H1 (cell line): Measurements from ENCODE around the gene CKAP5. TPM values are rescaled to one million over a fixed set of nuclear protein-coding genes. Genes with fewer than 3 reads are reported as not detected.

Experiments used
- CTCF ChIA-PET: fragments of 300-600 bp; sonication (Branson Sonifier 250); formaldehyde crosslinking; loops from one replicate; lab custom pipeline; 2021; ENCODE audit not compliant: partially characterized antibody; lab: Charles Lee
- POLR2A ChIA-PET: fragments of 300-600 bp; sonication (Branson Sonifier 250); formaldehyde crosslinking; loops from one replicate; lab custom pipeline; 2021; ENCODE audit warnings: inconsistent platforms; ENCODE audit not compliant: partially characterized antibody; lab: Charles Lee
- DNase-seq, 2 experiments: peaks; one replicate each; pipeline versions ENCODE4 v3.0.0 to v3.0.0-alpha.2; 2010 to 2022; ENCODE audit warnings: low spot score in 2 of 2, low read depth in 1 of 2, mixed read lengths in 1 of 2
- FAIRE-seq: peaks from 2 replicates; lab custom pipeline; 2011; peaks lifted over from hg19 to GRCh38; lab: Jason Lieb, UNC
- H2AFZ ChIP-seq: 2 replicates; pipeline ENCODE4 v1.8.1; 2012; ENCODE audit warnings: low read length, inconsistent platforms
- H2AK5ac ChIP-seq: 2 replicates; pipeline ENCODE4 v1.6.1; 2013; ENCODE audit warnings: low read depth, low read length
- H2BK120ac ChIP-seq: replicated peaks from 2 replicates; pipeline ENCODE3; 2013; ENCODE audit warnings: low read depth, low read length, inconsistent platforms
- H2BK12ac ChIP-seq: 2 replicates; pipeline ENCODE4 v1.6.1; 2013; ENCODE audit warnings: low read depth, low read length
- H2BK15ac ChIP-seq: 2 replicates; pipeline ENCODE4 v1.6.1; 2013; ENCODE audit warnings: low read length
- H2BK20ac ChIP-seq: 2 replicates; pipeline ENCODE4 v1.6.1; 2013; ENCODE audit warnings: low read length
- H2BK5ac ChIP-seq: 2 replicates; pipeline ENCODE4 v1.6.1; 2013; ENCODE audit warnings: low read depth, low read length
- H3K14ac ChIP-seq: 2 replicates; pipeline ENCODE4 v1.6.1; 2013; ENCODE audit warnings: inconsistent platforms; ENCODE audit not compliant: insufficient read length
- H3K18ac ChIP-seq: 2 replicates; pipeline ENCODE4 v1.6.1; 2013; ENCODE audit warnings: low read length; ENCODE audit errors: extremely low read depth
- H3K23ac ChIP-seq: 2 replicates; pipeline ENCODE4 v1.6.1; 2013; ENCODE audit warnings: inconsistent platforms; ENCODE audit not compliant: insufficient read length
- H3K23me2 ChIP-seq: 2 replicates; pipeline ENCODE4 v1.6.1; 2013; ENCODE audit warnings: low read depth, low read length
- H3K27ac ChIP-seq: 2 replicates; pipeline ENCODE4 v1.6.1; 2011; ENCODE audit warnings: low read depth, low read length, inconsistent platforms
- H3K27me3 ChIP-seq, 4 experiments: replicated peaks in 1 of 4; 1 replicate in 1 of 4; 2 replicates in 3 of 4; pipeline versions ENCODE4 v1.6.1 to v1.8.1; 2011 to 2013; ENCODE audit warnings: low read length in 3 of 4, mild to moderate bottlenecking in 3 of 4, inconsistent platforms in 2 of 4, mixed read lengths in 2 of 4, moderate library complexity in 1 of 4; ENCODE audit not compliant: control insufficient read depth in 3 of 4, insufficient read depth in 3 of 4; ENCODE audit errors: extremely low read depth in 1 of 4
- H3K36me3 ChIP-seq, 4 experiments: 2 replicates each; pipeline versions ENCODE4 v1.6.1 to v1.8.1; 2011 to 2013; ENCODE audit warnings: mild to moderate bottlenecking in 4 of 4, low read length in 3 of 4, moderate library complexity in 2 of 4, control low read depth in 1 of 4, inconsistent platforms in 1 of 4; ENCODE audit not compliant: insufficient read depth in 4 of 4, control insufficient read depth in 2 of 4
- H3K4ac ChIP-seq: replicated peaks from 2 replicates; pipeline ENCODE3; 2013; ENCODE audit warnings: low read length, low read depth, mixed read lengths, inconsistent platforms; ENCODE audit not compliant: insufficient read length
- H3K4me1 ChIP-seq, 4 experiments: replicated peaks in 1 of 4; 1 replicate in 1 of 4; 2 replicates in 3 of 4; pipeline versions ENCODE4 v1.6.1 to v1.8.1; 2011 to 2013; ENCODE audit warnings: low read length in 3 of 4, inconsistent platforms in 2 of 4, mixed read lengths in 1 of 4; ENCODE audit not compliant: insufficient read depth in 4 of 4, control insufficient read depth in 3 of 4
- H3K4me2 ChIP-seq, 2 experiments: 2 replicates each; pipeline versions ENCODE4 v1.6.1 to v1.8.1; 2011 to 2013; ENCODE audit warnings: low read depth in 2 of 2, low read length in 2 of 2, control low read depth in 1 of 2, inconsistent platforms in 1 of 2, mild to moderate bottlenecking in 1 of 2; ENCODE audit not compliant: insufficient read depth in 1 of 2
- H3K4me3 ChIP-seq, 4 experiments: fragments of 200-600, 300-600 bp in 1 of 4; sonication (generic), shearing (Covaris generic), sonication (Bioruptor Twin) in 1 of 4; 2 replicates each; pipeline versions ENCODE4 v1.5.1 to v1.8.1; 2011 to 2016; ENCODE audit warnings: low read length in 4 of 4, low read depth in 3 of 4, control low read depth in 2 of 4, inconsistent platforms in 2 of 4, mild to moderate bottlenecking in 2 of 4, mixed read lengths in 1 of 4, moderate library complexity in 1 of 4; ENCODE audit not compliant: insufficient read depth in 2 of 4; ENCODE audit errors: extremely low read depth in 1 of 4
- H3K56ac ChIP-seq: replicated peaks from 2 replicates; pipeline ENCODE3; 2013; ENCODE audit warnings: low read depth, mild to moderate bottlenecking, mixed read lengths, low read length, inconsistent platforms; ENCODE audit not compliant: insufficient read length
- H3K79me1 ChIP-seq: 2 replicates; pipeline ENCODE4 v1.6.1; 2013; ENCODE audit warnings: low read depth, low read length, control low read depth
- H3K79me2 ChIP-seq, 2 experiments: 2 replicates each; pipeline versions ENCODE4 v1.6.1 to v1.8.1; 2012 to 2013; ENCODE audit warnings: low read length in 2 of 2, mild to moderate bottlenecking in 2 of 2, inconsistent platforms in 1 of 2; ENCODE audit not compliant: insufficient read depth in 2 of 2, control insufficient read depth in 1 of 2
- H3K9ac ChIP-seq, 4 experiments: replicated peaks in 1 of 4; 1 replicate in 1 of 4; 2 replicates in 3 of 4; pipeline versions ENCODE4 v1.6.1 to v1.8.1; 2011 to 2013; ENCODE audit warnings: low read depth in 3 of 4, low read length in 3 of 4, control low read depth in 2 of 4, mild to moderate bottlenecking in 2 of 4, moderate library complexity in 2 of 4, inconsistent platforms in 1 of 4; ENCODE audit errors: extremely low read depth in 1 of 4
- H3K9me3 ChIP-seq, 2 experiments: 2 replicates each; pipeline versions ENCODE4 v1.6.1 to v1.8.1; 2012 to 2013; ENCODE audit warnings: mild to moderate bottlenecking in 2 of 2, moderate library complexity in 2 of 2, control low read depth in 1 of 2, inconsistent platforms in 1 of 2, low read depth in 1 of 2, low read length in 1 of 2, mixed read lengths in 1 of 2; ENCODE audit not compliant: insufficient read depth in 2 of 2
- H4K20me1 ChIP-seq, 2 experiments: replicated peaks in 1 of 2; 2 replicates each; pipeline versions ENCODE3 to v1.8.1; 2011 to 2013; ENCODE audit warnings: inconsistent platforms in 2 of 2, low read length in 2 of 2, mild to moderate bottlenecking in 1 of 2; ENCODE audit not compliant: insufficient read depth in 2 of 2, control insufficient read depth in 1 of 2
- H4K5ac ChIP-seq: 2 replicates; pipeline ENCODE4 v1.6.1; 2013; ENCODE audit warnings: low read length, low read depth, mixed read lengths, inconsistent platforms; ENCODE audit not compliant: insufficient read length
- H4K8ac ChIP-seq: 2 replicates; pipeline ENCODE4 v1.8.0; 2013; ENCODE audit warnings: mild to moderate bottlenecking, moderate library complexity, low read length, inconsistent platforms; ENCODE audit not compliant: insufficient read depth; ENCODE audit errors: extremely low read depth
- H4K91ac ChIP-seq: replicated peaks from 2 replicates; pipeline ENCODE3; 2013; ENCODE audit warnings: low read length, mixed read lengths, inconsistent platforms; ENCODE audit not compliant: insufficient read length
- ATF3 ChIP-seq: IDR thresholded peaks from 2 replicates; pipeline ENCODE4 v1.6.1; 2011; ENCODE audit warnings: low read depth, mild to moderate bottlenecking, low read length; ENCODE audit not compliant: insufficient read depth
- BCL11A ChIP-seq, 2 experiments: IDR thresholded peaks; one replicate each; pipeline ENCODE4 v1.6.1; 2011; ENCODE audit warnings: low read depth in 2 of 2, low read length in 2 of 2, mild to moderate bottlenecking in 2 of 2
- CBX5 ChIP-seq: fragments of 300-800, 300-1000 bp; sonication (generic); IDR thresholded peaks from 2 replicates; pipeline ENCODE4 v1.7.1; 2016; ENCODE audit warnings: antibody characterized with exemption, low read length, low read depth
- CHD1 ChIP-seq: IDR thresholded peaks from 2 replicates; pipeline ENCODE4 v1.6.1; 2012; ENCODE audit warnings: low read depth, low read length, improper control_type of control experiment
- CHD2 ChIP-seq: IDR thresholded peaks from 2 replicates; pipeline ENCODE4 v1.6.1; 2012; ENCODE audit warnings: low read length, improper control_type of control experiment
- MAX ChIP-seq: IDR thresholded peaks from 2 replicates; pipeline ENCODE4 v1.6.1; 2012; ENCODE audit warnings: inconsistent platforms
- POU5F1 ChIP-seq: IDR thresholded peaks from 2 replicates; pipeline ENCODE4 v1.6.1; 2011; ENCODE audit warnings: low read depth, mild to moderate bottlenecking, low read length, moderate library complexity
- RBBP5 ChIP-seq: IDR thresholded peaks from 2 replicates; pipeline ENCODE4 v1.7.1; 2012; ENCODE audit warnings: low read depth, mild to moderate bottlenecking, inconsistent platforms, low read length, moderate library complexity, borderline replicate concordance
- SIN3A ChIP-seq, 2 experiments: IDR thresholded peaks in 1 of 2; conservative IDR thresholded peaks in 1 of 2; 2 replicates each; pipeline ENCODE4 v1.6.1; 2011 to 2012; ENCODE audit warnings: low read length in 2 of 2, improper control_type of control experiment in 1 of 2, low read depth in 1 of 2, mild to moderate bottlenecking in 1 of 2
- SUZ12 ChIP-seq: fragments of 200-600 bp; sonication (generic); IDR thresholded peaks from 2 replicates; pipeline ENCODE4 v1.6.1; 2012; ENCODE audit warnings: mild to moderate bottlenecking, inconsistent platforms, low read length, moderate library complexity, mixed read lengths
- TAF1 ChIP-seq: IDR thresholded peaks from 2 replicates; pipeline ENCODE4 v1.6.1; 2011; ENCODE audit warnings: mild to moderate bottlenecking, low read depth, low read length
- TAF7 ChIP-seq: optimal IDR thresholded peaks from 2 replicates; pipeline ENCODE3; 2011; ENCODE audit warnings: low read depth, mild to moderate bottlenecking, inconsistent platforms, low read length, moderate library complexity, borderline replicate concordance
- TBP ChIP-seq: IDR thresholded peaks from 2 replicates; pipeline ENCODE4 v1.6.1; 2011; ENCODE audit warnings: low read depth, low read length, improper control_type of control experiment
- WGBS, 2 experiments: shearing (Covaris generic) in 1 of 2; methylation state at CpG; one replicate each; pipeline versions ENCODE4 v1.1.6 to v1.1.7; 2013 to 2015; ENCODE audit warnings: low lambda C conversion rate in 2 of 2, mixed read lengths in 2 of 2, inconsistent platforms in 1 of 2, low coverage in 1 of 2, missing lambda C conversion rate in 1 of 2; ENCODE audit not compliant: insufficient replicate concordance in 2 of 2, insufficient coverage in 1 of 2, insufficient read length in 1 of 2; ENCODE audit errors: extremely low coverage in 1 of 2, missing lambda C conversion rate in 1 of 2; 5-methylcytosine and 5-hydroxymethylcytosine counted together
- polyA plus RNA-seq, 7 experiments: library from polyadenylated mRNA; depleted of rRNA in 3 of 7; stranded (reverse) in 5 of 7; unstranded in 2 of 7; fragments of >200 nt in 5 of 7; fragments of 200-250 nt in 2 of 7; gene quantifications; 1 replicate in 5 of 7; 2 replicates in 1 of 7; 4 replicates in 1 of 7; pipeline versions ENCODE4 v1.2.1 to v1.2.3, GENCODE V29; 2011 to 2013; ENCODE audit warnings: missing spikeins in 2 of 7, mixed read lengths in 2 of 7
- total RNA-seq: library from RNA; stranded (reverse); fragmentation: NEBNext Ultra II Directional; extraction: Animal tissue kit (Norgen Biotek cat#: 25700); gene quantifications from 2 replicates; pipeline ENCODE4 v1.2.1, GENCODE V29; 2021

CKAP5 gene
- total and polyA plus RNA-seq, 2 of the 8 experiments (the other 6 are each of a cell fraction or from before 2014, with no cell fraction given), result 64.8 to 185 TPM

- no peak overlapping the region for H2AK5ac ChIP-seq
- CTCF ChIA-PET, result interaction anchor here (0.6 to 7.4 kb wide), 9 partner anchors 12 to 258 kb away, joined by 3 to 66 read pairs (median 5); partner anchors contain the start of gene LRP4
- no peak for TF ChIP-seq RBBP5
- no peak for TF ChIP-seq CHD2
- no peak for TF ChIP-seq CBX5
- TF ChIP-seq SUZ12, result no peak
- no peak for TF ChIP-seq TBP
- no peak for TF ChIP-seq TAF7
- TF ChIP-seq MAX, result no peak
- TF ChIP-seq SIN3A (conservative IDR thresholded peaks at IDR 0.05 in 1 of 2, IDR thresholded peaks at IDR 0.05 in 1 of 2; ENCODE audit: low read depth in 1 of 2, low read length in 2 of 2), result no peak
- no peak for TF ChIP-seq POU5F1
- no peak for TF ChIP-seq TAF1
- TF ChIP-seq CHD1, result no peak
- TF ChIP-seq BCL11A (IDR thresholded peaks at IDR 0.05; ENCODE audit: low read depth in 2 of 2, low read length in 2 of 2), result no peak
- TF ChIP-seq ATF3, result no peak
These were observed 48.9 kb upstream of the CKAP5 start for GRCh38 chr11:46894961-46895360.

More at GRCh38 chr11:46894961-46895360, 48.9 kb upstream of the CKAP5 start:
- H3K4me2 ChIP-seq, result no peak overlapping the region
- peaks cover 0 to 6% of the 10 kb centered on the region in 2 experiments for H4K20me1 ChIP-seq
- no peak overlapping the region for H3K56ac ChIP-seq
- H3K27ac ChIP-seq, result no peak overlapping the region
- no peak overlapping the region for H4K5ac ChIP-seq
- no peak overlapping the region for H2BK120ac ChIP-seq
- peaks cover 4 to 8% of the 10 kb centered on the region in 2 experiments; a peak in 2 of 4 replicates for H3K9me3 ChIP-seq
- peaks cover 2 to 29% (median 19%) of the 10 kb centered on the region in 4 experiments; a peak in 7 of 8 replicates for H3K36me3 ChIP-seq
- H3K4me3 ChIP-seq, result no peak overlapping the region
- no peak overlapping the region for H2BK20ac ChIP-seq
- no peak overlapping the region for H3K18ac ChIP-seq
- no peak overlapping the region for H2AFZ ChIP-seq
- H3K79me1 ChIP-seq, result no peaks in the 10 kb centered on the region
- POLR2A ChIA-PET, result interaction anchor here (1.3 kb wide), 1 partner anchor 259 kb away, joined by 3 read pairs; no protein-coding TSS in a partner anchor
- H2BK5ac ChIP-seq, result no peak overlapping the region
- 96% methylated on average over 10 of the region's 10 CpGs; no CpG with 5 or more reads in 1 of the 2 experiments for WGBS, 2 experiments
- 0 out of 7 replicates have a peak, but pooled peaks cover 0 to 2% (median 0%) of the 10 kb centered on the region in 4 experiments for H3K4me1 ChIP-seq
- no peaks in the 10 kb centered on the region for H3K79me2 ChIP-seq
- H2BK15ac ChIP-seq, result no peak overlapping the region
- H3K23ac ChIP-seq, result no peak overlapping the region
- H3K9ac ChIP-seq, result no peak overlapping the region
- H2BK12ac ChIP-seq, result no peak overlapping the region
- DNase-seq, result no peak
- H4K8ac ChIP-seq, result no peak overlapping the region
- H3K14ac ChIP-seq, result no peak overlapping the region
- H3K27me3 ChIP-seq, result no peaks in the 10 kb centered on the region
- no peak overlapping the region for H4K91ac ChIP-seq
- peaks cover 2% of the 10 kb centered on the region; the same call in 1 of the 2 replicates for H3K23me2 ChIP-seq
- no peak for FAIRE-seq
- H3K4ac ChIP-seq, result no peak overlapping the region
